AG09309 (cell line): ENCODE results near the gene DMAC2L.
A peak's percentile ranks its signal among the peaks of the same experiment; 100 is the strongest.
"Not testable (repeated sequence)": the region's sequence is repeated elsewhere in the genome, so short reads cannot be mapped to it uniquely, and the experiment has no call there.

Source experiments
- DNase-seq: peaks from one replicate; pipeline ENCODE4 v3.0.0-alpha.2; 2010; ENCODE audit warnings: low read depth
- H3K4me3 ChIP-seq: 2 replicates; pipeline ENCODE4 v1.5.1; 2011; ENCODE audit warnings: mild to moderate bottlenecking, low read depth, low read length, moderate library complexity; ENCODE audit not compliant: control insufficient read depth
- TF ChIP-seq, protein P1 (sequence below): IDR thresholded peaks from 2 replicates; pipeline ENCODE4 v1.5.1; 2011; ENCODE audit warnings: mild to moderate bottlenecking, low read depth, low read length, inconsistent platforms; ENCODE audit not compliant: insufficient read depth, control insufficient read depth; ENCODE audit errors: missing control alignments

Gene DMAC2L

GRCh38 chr14:50357124-50357523 is 45.0 kb downstream of the DMAC2L start:
- no peak for DNase-seq
- H3K4me3 ChIP-seq, result no peak overlapping the region
- TF ChIP-seq, protein P1, sequence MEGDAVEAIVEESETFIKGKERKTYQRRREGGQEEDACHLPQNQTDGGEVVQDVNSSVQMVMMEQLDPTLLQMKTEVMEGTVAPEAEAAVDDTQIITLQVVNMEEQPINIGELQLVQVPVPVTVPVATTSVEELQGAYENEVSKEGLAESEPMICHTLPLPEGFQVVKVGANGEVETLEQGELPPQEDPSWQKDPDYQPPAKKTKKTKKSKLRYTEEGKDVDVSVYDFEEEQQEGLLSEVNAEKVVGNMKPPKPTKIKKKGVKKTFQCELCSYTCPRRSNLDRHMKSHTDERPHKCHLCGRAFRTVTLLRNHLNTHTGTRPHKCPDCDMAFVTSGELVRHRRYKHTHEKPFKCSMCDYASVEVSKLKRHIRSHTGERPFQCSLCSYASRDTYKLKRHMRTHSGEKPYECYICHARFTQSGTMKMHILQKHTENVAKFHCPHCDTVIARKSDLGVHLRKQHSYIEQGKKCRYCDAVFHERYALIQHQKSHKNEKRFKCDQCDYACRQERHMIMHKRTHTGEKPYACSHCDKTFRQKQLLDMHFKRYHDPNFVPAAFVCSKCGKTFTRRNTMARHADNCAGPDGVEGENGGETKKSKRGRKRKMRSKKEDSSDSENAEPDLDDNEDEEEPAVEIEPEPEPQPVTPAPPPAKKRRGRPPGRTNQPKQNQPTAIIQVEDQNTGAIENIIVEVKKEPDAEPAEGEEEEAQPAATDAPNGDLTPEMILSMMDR, result no peak

GRCh38 chr14:50357753-50358395 is 45.8 kb downstream of the DMAC2L start:
- TF ChIP-seq, protein P1, result no peak
- DNase-seq, result no peak
- no peak overlapping the region for H3K4me3 ChIP-seq

- DNase-seq, result no peak
- TF ChIP-seq, protein P1, result no peak
- no peak overlapping the region for H3K4me3 ChIP-seq
Measured at GRCh38 chr14:50359631-50360030, 47.5 kb downstream of the DMAC2L start.

- TF ChIP-seq, protein P1, result no peak
- no peak for DNase-seq
- H3K4me3 ChIP-seq, result no peak overlapping the region
Measured at GRCh38 chr14:50360093-50360492, 48.0 kb downstream of the DMAC2L start.

- DNase-seq, result no peak
- H3K4me3 ChIP-seq, result no peak overlapping the region
- TF ChIP-seq, protein P1, result no peak
Measured at GRCh38 chr14:50360851-50361250, 48.7 kb downstream of the DMAC2L start.

GRCh38 chr14:50361473-50362403 is 49.6 kb downstream of the DMAC2L start:
- not testable (repeated sequence) for DNase-seq, H3K4me3 ChIP-seq

DNA sequence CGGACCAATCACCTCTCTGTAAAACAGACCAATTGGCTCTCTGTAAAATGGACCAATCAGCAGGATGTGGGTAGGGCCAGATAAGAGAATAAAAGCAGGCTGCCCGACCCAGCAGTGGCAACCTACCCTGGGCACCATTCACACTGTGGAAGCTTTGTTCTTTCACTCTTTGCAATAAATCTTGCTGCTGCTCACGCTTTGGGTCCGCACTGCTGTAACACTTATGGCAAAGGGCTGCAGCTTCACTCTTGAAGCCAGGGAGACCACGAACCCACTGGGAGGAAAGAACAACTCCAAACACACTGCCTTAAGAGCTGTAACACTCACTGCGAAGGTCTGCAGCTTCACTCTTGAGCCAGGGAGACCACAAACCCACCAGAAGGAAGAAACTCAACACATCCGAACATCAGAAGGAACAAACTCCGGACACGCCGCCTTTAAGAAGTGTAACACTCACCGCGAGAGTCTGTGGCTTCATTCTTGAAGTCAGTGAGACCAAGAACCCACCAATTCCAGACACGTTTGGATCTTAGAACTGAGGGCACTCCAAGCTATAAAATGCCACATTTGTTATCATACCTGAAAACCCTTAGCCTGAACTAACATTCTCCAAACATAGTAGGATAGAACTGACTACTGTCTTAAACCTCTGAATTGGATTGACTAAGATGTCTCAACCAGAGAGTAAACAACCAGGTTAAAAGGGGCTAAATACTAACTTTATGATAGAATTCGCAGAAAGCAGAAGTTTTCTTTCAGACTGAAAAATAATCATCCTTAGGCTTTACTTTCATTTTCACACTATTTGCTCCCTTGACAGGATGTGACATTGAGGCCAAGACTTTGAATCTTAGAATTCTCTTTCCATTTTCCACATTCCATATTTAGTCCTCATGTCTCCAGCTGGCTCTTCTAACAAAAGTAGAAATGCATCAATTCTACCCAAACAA is 50.9 kb downstream of the DMAC2L start:
- TF ChIP-seq, protein P1, result no peak
- H3K4me3 ChIP-seq, result peak overlapping the region; percentile 30
- DNase-seq, result no peak
